Loucy (cell line): Measurements from ENCODE around the gene TMEM204.

Experiments
- EZH2phosphoT487 ChIP-seq: fragments of 200-600 bp; IDR thresholded peaks from 2 replicates; pipeline ENCODE4 v1.6.1; 2018; ENCODE audit warnings: antibody characterized with exemption, mild to moderate bottlenecking, moderate library complexity, borderline replicate concordance
- TF ChIP-seq, protein P1 (sequence below): fragments of 200-600 bp; sonication (generic); conservative IDR thresholded peaks from 2 replicates; pipeline ENCODE4 v1.5.1; 2014; ENCODE audit warnings: mild to moderate bottlenecking, antibody characterized with exemption, low read length

DNA sequence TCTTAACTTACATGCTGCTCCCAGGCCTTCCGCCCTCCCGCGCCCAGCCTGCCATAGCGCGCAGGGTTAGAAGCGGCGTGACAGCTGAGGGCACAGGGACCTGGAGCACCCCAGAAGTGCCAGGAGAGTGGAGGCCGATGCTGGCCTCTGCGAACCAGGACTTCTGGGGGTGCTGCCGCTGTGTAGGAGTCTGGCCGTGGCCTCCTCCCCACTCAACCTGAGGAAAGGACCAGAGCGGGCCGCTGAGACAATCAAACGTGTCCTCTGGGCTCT, 1.9 kb upstream of the TMEM204 start:
- TF ChIP-seq, protein P1, sequence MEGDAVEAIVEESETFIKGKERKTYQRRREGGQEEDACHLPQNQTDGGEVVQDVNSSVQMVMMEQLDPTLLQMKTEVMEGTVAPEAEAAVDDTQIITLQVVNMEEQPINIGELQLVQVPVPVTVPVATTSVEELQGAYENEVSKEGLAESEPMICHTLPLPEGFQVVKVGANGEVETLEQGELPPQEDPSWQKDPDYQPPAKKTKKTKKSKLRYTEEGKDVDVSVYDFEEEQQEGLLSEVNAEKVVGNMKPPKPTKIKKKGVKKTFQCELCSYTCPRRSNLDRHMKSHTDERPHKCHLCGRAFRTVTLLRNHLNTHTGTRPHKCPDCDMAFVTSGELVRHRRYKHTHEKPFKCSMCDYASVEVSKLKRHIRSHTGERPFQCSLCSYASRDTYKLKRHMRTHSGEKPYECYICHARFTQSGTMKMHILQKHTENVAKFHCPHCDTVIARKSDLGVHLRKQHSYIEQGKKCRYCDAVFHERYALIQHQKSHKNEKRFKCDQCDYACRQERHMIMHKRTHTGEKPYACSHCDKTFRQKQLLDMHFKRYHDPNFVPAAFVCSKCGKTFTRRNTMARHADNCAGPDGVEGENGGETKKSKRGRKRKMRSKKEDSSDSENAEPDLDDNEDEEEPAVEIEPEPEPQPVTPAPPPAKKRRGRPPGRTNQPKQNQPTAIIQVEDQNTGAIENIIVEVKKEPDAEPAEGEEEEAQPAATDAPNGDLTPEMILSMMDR = no peak
- TF ChIP-seq EZH2phosphoT487 = no peak
